ENCODE measurements around the gene HCRTR1. TPM values are rescaled to one million over a fixed set of nuclear protein-coding genes. Genes with fewer than 3 reads are reported as not detected.

HCRTR1 gene
- total RNA-seq, 1 experiment from 2014 or later: not detected

DNA sequence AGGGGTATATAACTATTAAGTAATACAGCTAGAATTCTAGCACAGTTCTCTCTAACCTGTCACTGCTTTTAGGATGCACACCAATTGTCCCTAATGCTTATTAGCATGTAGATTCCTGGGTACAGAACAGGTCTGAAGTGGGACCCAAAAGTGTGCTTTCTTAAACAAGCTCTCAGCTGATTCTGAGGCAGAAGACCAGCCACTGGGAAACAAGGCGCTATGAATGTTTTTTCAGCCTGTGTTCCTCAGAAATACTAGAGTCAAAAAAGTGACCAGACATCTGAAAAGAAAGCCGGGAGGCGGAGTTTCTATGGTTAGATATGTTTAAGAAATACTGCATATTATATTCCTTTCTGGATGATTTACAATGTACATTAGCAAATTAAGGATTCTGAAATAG, 25.4 kb downstream of the HCRTR1 start:
- Histone ChIP-seq H3K9ac (ENCODE audit: low read length) (no peak overlapping the region), H3K4me1 (ENCODE audit: insufficient read depth, low read length) (peaks cover 12% of the 10 kb centered on the region)
- POLR2A ChIA-PET (ENCODE audit: unreplicated experiment): no interaction called here

DNA sequence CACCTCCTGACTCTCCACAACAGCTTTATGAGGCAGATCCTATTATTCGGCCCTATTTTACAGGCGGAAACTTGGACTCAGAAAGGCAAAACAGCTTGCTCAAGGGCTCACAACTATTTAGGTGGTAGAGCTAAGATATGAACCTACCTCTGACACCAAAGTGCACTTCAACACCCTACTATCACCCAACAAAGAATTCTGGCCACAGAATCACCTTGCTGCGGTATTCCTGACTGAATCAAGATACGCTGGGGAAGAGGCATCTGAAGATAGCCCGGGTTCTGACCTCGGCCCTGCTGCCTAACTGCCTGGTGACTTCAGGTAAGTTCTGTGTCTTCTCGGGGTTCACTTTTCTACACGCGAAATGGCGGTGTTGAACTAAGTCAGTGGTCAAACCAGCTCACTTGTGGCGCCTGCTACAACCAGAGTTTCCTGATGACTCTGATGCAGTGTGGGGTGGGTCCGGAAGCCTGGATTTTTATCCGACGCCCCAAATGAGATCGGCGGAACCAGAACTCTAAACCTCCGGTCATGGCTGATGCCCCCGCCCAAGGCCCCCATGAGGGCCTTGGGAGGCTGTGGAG, 26.6 kb downstream of the HCRTR1 start:
- H3F3A ChIP-seq (ENCODE audit: low read length, unreplicated experiment): no peaks in the 10 kb centered on the region
- no peaks in the 10 kb centered on the region for H3K9me2 ChIP-seq (replicated peaks; ENCODE audit: low read length)
- peak overlapping the region; percentile 87 for H3K4me2 ChIP-seq (ENCODE audit: low read length)
- no peaks in the 10 kb centered on the region for H3K36me3 ChIP-seq (ENCODE audit: low read depth, low read length)
- ChIA-PET POLR2A (ENCODE audit: unreplicated experiment) (interaction anchor here (0.5 to 1.4 kb wide), 2 partner anchors 12 to 145 kb away, joined by 6 to 21 read pairs; no protein-coding TSS in a partner anchor), CTCF (no interaction called here)
- no peak for TF ChIP-seq EZH2 (IDR thresholded peaks at IDR 0.05; ENCODE audit: low read length, unreplicated experiment)
- TF ChIP-seq EZH2phosphoT487 (IDR thresholded peaks at IDR 0.05; ENCODE audit: borderline replicate concordance, low read length): no peak
- TF ChIP-seq, protein P1, sequence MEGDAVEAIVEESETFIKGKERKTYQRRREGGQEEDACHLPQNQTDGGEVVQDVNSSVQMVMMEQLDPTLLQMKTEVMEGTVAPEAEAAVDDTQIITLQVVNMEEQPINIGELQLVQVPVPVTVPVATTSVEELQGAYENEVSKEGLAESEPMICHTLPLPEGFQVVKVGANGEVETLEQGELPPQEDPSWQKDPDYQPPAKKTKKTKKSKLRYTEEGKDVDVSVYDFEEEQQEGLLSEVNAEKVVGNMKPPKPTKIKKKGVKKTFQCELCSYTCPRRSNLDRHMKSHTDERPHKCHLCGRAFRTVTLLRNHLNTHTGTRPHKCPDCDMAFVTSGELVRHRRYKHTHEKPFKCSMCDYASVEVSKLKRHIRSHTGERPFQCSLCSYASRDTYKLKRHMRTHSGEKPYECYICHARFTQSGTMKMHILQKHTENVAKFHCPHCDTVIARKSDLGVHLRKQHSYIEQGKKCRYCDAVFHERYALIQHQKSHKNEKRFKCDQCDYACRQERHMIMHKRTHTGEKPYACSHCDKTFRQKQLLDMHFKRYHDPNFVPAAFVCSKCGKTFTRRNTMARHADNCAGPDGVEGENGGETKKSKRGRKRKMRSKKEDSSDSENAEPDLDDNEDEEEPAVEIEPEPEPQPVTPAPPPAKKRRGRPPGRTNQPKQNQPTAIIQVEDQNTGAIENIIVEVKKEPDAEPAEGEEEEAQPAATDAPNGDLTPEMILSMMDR (conservative IDR thresholded peaks at IDR 0.05; ENCODE audit: low read depth, low read length): no peak
- BruUV-seq (replicated peaks): TSS peak; percentile 62
- H4K20me1 ChIP-seq (ENCODE audit: low read length): no peaks in the 10 kb centered on the region
- intact Hi-C loops (cut with micrococcal nuclease): no loop called here
- peaks cover 12% of the 10 kb centered on the region for H3K4me1 ChIP-seq (ENCODE audit: insufficient read depth, low read length)
- peak overlapping the region; percentile 82 for H2AFZ ChIP-seq (ENCODE audit: low read length)
- peaks cover 52% of the 10 kb centered on the region for H3K79me2 ChIP-seq (ENCODE audit: low read length)
- H3K4me3 ChIP-seq (ENCODE audit: low read length): peak overlapping the region; percentile 76
- ATAC-seq: peak; percentile 23
- no peaks in the 10 kb centered on the region for H3K27me3 ChIP-seq (ENCODE audit: low read length)
- no peaks in the 10 kb centered on the region for H3K9me3 ChIP-seq (ENCODE audit: low read length)
- no peak for DNase-seq
- H3K9ac ChIP-seq (ENCODE audit: low read length): peak overlapping the region; percentile 92
- peak overlapping the region; percentile 83 for H3K27ac ChIP-seq (ENCODE audit: low read length)

More for the DNA sequence above, 25.4 kb downstream of the HCRTR1 start:
- H3F3A ChIP-seq (ENCODE audit: low read length, unreplicated experiment): no peaks in the 10 kb centered on the region
- H3K4me3 ChIP-seq (ENCODE audit: low read length): 0 out of 2 replicates have a peak overlapping the region, but pooled peaks have one; percentile 76
- DNase-seq (no peak), ATAC-seq (no peak)
- no peaks in the 10 kb centered on the region for H4K20me1 ChIP-seq (ENCODE audit: low read length)
- no peak overlapping the region for H2AFZ ChIP-seq (ENCODE audit: low read length)
- H3K4me2 ChIP-seq (ENCODE audit: low read length): peak overlapping the region; percentile 87; the same call in 1 of the 2 replicates
- H3K9me2 ChIP-seq (replicated peaks; ENCODE audit: low read length): no peaks in the 10 kb centered on the region
- H3K79me2 ChIP-seq (ENCODE audit: low read length): peaks cover 63% of the 10 kb centered on the region
- H3K9me3 ChIP-seq (ENCODE audit: low read length): no peaks in the 10 kb centered on the region
- intact Hi-C loops (cut with micrococcal nuclease): no loop called here
- CTCF ChIA-PET: no interaction called here
- no peaks in the 10 kb centered on the region for H3K27me3 ChIP-seq (ENCODE audit: low read length)
- no peak for TF ChIP-seq EZH2phosphoT487 (IDR thresholded peaks at IDR 0.05; ENCODE audit: borderline replicate concordance, low read length)
- TF ChIP-seq, protein P1 (conservative IDR thresholded peaks at IDR 0.05; ENCODE audit: low read depth, low read length): no peak
- TF ChIP-seq EZH2 (IDR thresholded peaks at IDR 0.05; ENCODE audit: low read length, unreplicated experiment): no peak
- H3K27ac ChIP-seq (ENCODE audit: low read length): no peak overlapping the region
- BruUV-seq (replicated peaks): no TSS peak
- H3K36me3 ChIP-seq (ENCODE audit: low read depth, low read length): no peaks in the 10 kb centered on the region
